Measurements from ENCODE around the gene SLC17A4. TPM values are rescaled to one million over a fixed set of nuclear protein-coding genes. Genes with fewer than 3 reads are reported as not detected.

SLC17A4 gene
- total and polyA plus RNA-seq, 11 donors = 0.04 TPM; not detected in 10

DNA sequence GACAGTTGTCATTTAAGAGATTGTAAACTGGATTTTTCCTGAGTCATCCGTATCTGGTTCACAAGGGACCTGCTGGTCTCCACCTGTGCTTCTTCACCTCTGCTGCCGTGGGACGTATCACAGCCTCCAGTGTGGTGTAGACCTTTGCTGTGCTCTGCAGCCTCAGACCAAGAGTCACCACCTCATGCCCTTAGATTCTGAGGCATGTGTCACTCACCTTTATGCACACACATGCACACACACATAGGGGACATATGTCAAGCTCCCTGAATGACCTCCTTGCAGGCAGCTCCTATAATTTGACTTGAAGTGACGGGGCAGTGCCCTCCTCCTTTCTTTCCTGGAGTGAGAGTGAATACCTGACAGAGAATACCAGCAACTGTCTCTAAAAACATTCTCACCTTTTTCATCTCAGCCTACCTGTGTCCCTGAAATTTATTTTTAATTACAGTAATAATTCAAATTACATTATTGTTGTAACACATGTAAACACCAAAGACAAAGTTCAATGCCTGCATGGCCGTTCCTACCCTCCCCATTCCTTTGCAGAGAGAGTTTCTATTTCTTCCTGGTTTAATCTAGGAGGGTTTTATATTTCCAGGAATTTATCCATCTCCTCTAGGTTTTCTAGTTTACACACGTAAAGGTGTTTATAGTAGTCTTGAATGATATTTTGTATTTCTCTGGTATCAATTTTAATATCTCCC is 3.5 kb downstream of the SLC17A4 start:
- ATAC-seq (no peak), DNase-seq (no peak)
- TF ChIP-seq, protein P1, sequence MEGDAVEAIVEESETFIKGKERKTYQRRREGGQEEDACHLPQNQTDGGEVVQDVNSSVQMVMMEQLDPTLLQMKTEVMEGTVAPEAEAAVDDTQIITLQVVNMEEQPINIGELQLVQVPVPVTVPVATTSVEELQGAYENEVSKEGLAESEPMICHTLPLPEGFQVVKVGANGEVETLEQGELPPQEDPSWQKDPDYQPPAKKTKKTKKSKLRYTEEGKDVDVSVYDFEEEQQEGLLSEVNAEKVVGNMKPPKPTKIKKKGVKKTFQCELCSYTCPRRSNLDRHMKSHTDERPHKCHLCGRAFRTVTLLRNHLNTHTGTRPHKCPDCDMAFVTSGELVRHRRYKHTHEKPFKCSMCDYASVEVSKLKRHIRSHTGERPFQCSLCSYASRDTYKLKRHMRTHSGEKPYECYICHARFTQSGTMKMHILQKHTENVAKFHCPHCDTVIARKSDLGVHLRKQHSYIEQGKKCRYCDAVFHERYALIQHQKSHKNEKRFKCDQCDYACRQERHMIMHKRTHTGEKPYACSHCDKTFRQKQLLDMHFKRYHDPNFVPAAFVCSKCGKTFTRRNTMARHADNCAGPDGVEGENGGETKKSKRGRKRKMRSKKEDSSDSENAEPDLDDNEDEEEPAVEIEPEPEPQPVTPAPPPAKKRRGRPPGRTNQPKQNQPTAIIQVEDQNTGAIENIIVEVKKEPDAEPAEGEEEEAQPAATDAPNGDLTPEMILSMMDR (IDR thresholded peaks at IDR 0.05) = no peak
- TF ChIP-seq POLR2A (IDR thresholded peaks at IDR 0.05) = no peak
- Histone ChIP-seq H3K27me3 (peaks cover 0 to 11% (median 2%) of the 10 kb centered on the region in 9 donors), H3K4me3 (no peak overlapping the region), H3K27ac (no peak overlapping the region), H3K36me3 (no peaks in the 10 kb centered on the region), H3K4me1 (no peaks in the 10 kb centered on the region), H3K9me3 (no peaks in the 10 kb centered on the region)
- 69 to 85% (median 74%) methylated on average over 6 of the region's 6 CpGs for WGBS, 4 donors
- intact Hi-C loops (cut with DNase I) = no loop called here

DNA sequence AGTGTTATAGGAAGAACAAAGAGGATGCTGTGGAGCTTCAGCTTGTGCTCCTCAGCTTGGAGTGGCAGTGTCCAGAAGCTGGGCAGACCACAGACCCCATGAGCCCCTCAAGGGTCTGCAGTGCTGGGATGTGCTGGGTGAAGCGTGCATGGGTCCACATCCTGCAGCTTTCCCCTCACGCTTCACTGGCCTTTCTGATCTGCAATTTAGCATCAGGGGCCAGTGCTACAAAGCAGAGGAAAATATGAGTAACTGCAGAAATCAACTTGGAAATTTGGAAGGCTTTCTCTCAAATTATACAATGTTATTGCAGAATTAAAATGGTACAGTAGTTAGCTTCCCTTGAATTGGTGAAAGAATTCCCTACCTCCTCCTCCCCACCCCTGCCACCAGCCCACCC is 10.1 kb downstream of the SLC17A4 start:
- Histone ChIP-seq H3K36me3 (no peaks in the 10 kb centered on the region), H3K9me3 (no peaks in the 10 kb centered on the region), H3K27me3 (peaks cover 0 to 7% (median 2%) of the 10 kb centered on the region in 9 donors), H3K4me3 (no peak overlapping the region), H3K4me1 (no peaks in the 10 kb centered on the region), H3K27ac (no peak overlapping the region)
- TF ChIP-seq, protein P1 (IDR thresholded peaks at IDR 0.05) = no peak
- no peak for TF ChIP-seq POLR2A (IDR thresholded peaks at IDR 0.05)
- 84 to 95% (median 91%) methylated on average over 2 of the region's 2 CpGs for WGBS, 4 donors
- DNase-seq (no peak), ATAC-seq (no peak)
- intact Hi-C loops (cut with DNase I) = no loop called here

DNA sequence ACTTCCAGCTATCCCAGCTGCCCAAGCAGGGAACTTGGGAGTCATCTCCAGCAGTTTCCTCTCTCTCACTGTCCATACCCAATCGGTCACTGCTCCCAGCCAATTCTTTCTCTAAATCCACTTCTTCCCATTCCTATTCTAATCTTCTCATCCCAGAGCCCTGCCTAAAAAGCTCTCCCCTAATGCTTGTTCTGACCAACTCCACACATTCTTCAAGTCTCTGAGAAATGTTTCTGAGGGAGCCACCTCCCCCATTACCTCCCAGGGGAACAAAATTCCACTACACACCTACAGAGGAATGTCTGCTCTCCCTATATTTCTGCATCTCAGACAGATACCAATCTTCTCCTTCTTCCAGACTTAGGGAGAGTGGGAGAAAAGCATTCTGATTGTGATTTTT is 14.0 kb downstream of the SLC17A4 start:
- intact Hi-C loops (cut with DNase I) = no loop called here
- Histone ChIP-seq H3K27ac (no peak overlapping the region), H3K36me3 (no peaks in the 10 kb centered on the region), H3K4me3 (no peak overlapping the region), H3K27me3 (peaks cover 0 to 10% (median 0%) of the 10 kb centered on the region in 9 donors), H3K4me1 (no peaks in the 10 kb centered on the region), H3K9me3 (no peaks in the 10 kb centered on the region)
- ATAC-seq (no peak), DNase-seq (no peak)
- TF ChIP-seq, protein P1 (IDR thresholded peaks at IDR 0.05) = no peak
- no peak for TF ChIP-seq POLR2A (IDR thresholded peaks at IDR 0.05)
- 67 to 75% (median 73%) methylated on average over 1 of the region's 1 CpG for WGBS, 4 donors

DNA sequence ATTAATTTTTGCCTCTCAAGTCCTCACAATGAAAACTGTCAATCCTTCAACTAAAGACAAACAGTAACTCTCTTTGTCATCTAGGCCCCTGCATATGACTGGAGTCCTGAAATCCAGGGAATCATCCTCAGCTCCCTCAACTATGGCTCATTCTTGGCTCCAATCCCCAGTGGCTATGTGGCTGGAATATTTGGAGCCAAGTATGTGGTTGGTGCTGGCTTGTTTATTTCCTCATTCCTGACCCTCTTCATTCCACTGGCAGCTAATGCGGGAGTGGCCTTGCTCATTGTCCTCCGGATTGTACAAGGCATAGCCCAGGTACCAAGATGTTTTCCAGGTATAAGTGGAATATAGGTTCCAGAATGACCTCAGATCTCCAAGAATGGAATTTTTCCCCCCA is 15.4 kb downstream of the SLC17A4 start:
- ATAC-seq = no peak
- no peak for DNase-seq
- no peak overlapping the region for H3K4me3 ChIP-seq
- TF ChIP-seq, protein P1 (IDR thresholded peaks at IDR 0.05) = no peak
- TF ChIP-seq POLR2A (IDR thresholded peaks at IDR 0.05) = no peak
- WGBS, 4 donors = 85 to 89% (median 88%) methylated on average over 2 of the region's 2 CpGs
- H3K27me3 ChIP-seq = peaks cover 0 to 7% (median 0%) of the 10 kb centered on the region in 9 donors
- no peaks in the 10 kb centered on the region for H3K36me3 ChIP-seq
- H3K4me1 ChIP-seq = no peaks in the 10 kb centered on the region
- intact Hi-C loops (cut with DNase I) = no loop called here
- no peak overlapping the region for H3K27ac ChIP-seq
- no peaks in the 10 kb centered on the region for H3K9me3 ChIP-seq
